ENCODE data around the gene LMX1A. TPM values are rescaled to one million over a fixed set of nuclear protein-coding genes. Genes with fewer than 3 reads are reported as not detected.

The LMX1A gene
- total and polyA plus RNA-seq, 2 of the 13 experiments (the other 11 are each of a cell fraction or from before 2014, with no cell fraction given) = 0.07 TPM; not detected in 1

GRCh38 chr1:165253818-165254254 is 102.7 kb downstream of the LMX1A start (continued):
- TF ChIP-seq, protein P1, sequence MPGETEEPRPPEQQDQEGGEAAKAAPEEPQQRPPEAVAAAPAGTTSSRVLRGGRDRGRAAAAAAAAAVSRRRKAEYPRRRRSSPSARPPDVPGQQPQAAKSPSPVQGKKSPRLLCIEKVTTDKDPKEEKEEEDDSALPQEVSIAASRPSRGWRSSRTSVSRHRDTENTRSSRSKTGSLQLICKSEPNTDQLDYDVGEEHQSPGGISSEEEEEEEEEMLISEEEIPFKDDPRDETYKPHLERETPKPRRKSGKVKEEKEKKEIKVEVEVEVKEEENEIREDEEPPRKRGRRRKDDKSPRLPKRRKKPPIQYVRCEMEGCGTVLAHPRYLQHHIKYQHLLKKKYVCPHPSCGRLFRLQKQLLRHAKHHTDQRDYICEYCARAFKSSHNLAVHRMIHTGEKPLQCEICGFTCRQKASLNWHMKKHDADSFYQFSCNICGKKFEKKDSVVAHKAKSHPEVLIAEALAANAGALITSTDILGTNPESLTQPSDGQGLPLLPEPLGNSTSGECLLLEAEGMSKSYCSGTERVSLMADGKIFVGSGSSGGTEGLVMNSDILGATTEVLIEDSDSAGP (CRISPR knock-in tag; IDR thresholded peaks at IDR 0.05; ENCODE audit: borderline replicate concordance) = no peak
- no peak for TF ChIP-seq MBNL3 (CRISPR knock-in tag; conservative IDR thresholded peaks at IDR 0.05)
- TF ChIP-seq ZNF44 (CRISPR knock-in tag; IDR thresholded peaks at IDR 0.05) = no peak
- no peak for TF ChIP-seq PBX3 (CRISPR knock-in tag; IDR thresholded peaks at IDR 0.05; ENCODE audit: borderline replicate concordance)
- no peak for TF ChIP-seq NFKB2 (CRISPR knock-in tag; IDR thresholded peaks at IDR 0.05; ENCODE audit: borderline replicate concordance)
- TF ChIP-seq, protein P2, sequence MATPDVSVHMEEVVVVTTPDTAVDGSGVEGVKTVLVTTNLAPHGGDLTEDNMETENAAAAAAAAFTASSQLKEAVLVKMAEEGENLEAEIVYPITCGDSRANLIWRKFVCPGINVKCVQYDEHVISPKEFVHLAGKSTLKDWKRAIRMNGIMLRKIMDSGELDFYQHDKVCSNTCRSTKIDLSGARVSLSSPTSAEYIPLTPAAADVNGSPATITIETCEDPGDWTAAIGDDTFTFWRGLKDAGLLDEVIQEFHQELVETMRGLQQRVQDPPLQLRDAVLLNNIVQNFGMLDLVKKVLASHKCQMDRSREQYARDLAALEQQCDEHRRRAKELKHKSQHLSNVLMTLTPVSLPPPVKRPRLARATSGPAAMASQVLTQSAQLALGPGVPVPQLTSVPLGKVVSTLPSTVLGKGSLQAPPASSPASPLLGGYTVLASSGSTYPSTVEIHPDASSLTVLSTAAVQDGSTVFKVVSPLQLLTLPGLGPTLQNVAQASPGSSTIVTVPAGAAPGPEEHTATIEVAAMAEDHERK (CRISPR knock-in tag; IDR thresholded peaks at IDR 0.05; ENCODE audit: low read depth) = no peak
- TF ChIP-seq, protein P3, sequence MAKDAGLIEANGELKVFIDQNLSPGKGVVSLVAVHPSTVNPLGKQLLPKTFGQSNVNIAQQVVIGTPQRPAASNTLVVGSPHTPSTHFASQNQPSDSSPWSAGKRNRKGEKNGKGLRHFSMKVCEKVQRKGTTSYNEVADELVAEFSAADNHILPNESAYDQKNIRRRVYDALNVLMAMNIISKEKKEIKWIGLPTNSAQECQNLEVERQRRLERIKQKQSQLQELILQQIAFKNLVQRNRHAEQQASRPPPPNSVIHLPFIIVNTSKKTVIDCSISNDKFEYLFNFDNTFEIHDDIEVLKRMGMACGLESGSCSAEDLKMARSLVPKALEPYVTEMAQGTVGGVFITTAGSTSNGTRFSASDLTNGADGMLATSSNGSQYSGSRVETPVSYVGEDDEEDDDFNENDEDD (CRISPR knock-in tag; IDR thresholded peaks at IDR 0.05; ENCODE audit: borderline replicate concordance) = peak; percentile 8; the same call in 1 of the 2 replicates
- TF ChIP-seq SAP130 (CRISPR knock-in tag; IDR thresholded peaks at IDR 0.05; ENCODE audit: low read depth) = no peak
- TF ChIP-seq ZNF282 (IDR thresholded peaks at IDR 0.05; ENCODE audit: partially characterized antibody) = no peak
- no peak for TF ChIP-seq KAT7 (CRISPR knock-in tag; IDR thresholded peaks at IDR 0.05; ENCODE audit: borderline replicate concordance)
- TF ChIP-seq HOXA5 (CRISPR knock-in tag; IDR thresholded peaks at IDR 0.05) = no peak
- no peak for TF ChIP-seq KLF11 (CRISPR knock-in tag; IDR thresholded peaks at IDR 0.05)
- no peak for TF ChIP-seq NFE2L2 (IDR thresholded peaks at IDR 0.05; ENCODE audit: low read length)
- TF ChIP-seq SMAD3 (CRISPR knock-in tag; IDR thresholded peaks at IDR 0.05) = no peak; the same call in 1 of the 2 replicates
- no peak for TF ChIP-seq ETV6 (CRISPR knock-in tag; conservative IDR thresholded peaks at IDR 0.05)
- no peak for TF ChIP-seq ZNF720 (CRISPR knock-in tag; IDR thresholded peaks at IDR 0.05)
- no peak for TF ChIP-seq SPEN (CRISPR knock-in tag; IDR thresholded peaks at IDR 0.05; ENCODE audit: low read depth)
- TF ChIP-seq, protein P4, sequence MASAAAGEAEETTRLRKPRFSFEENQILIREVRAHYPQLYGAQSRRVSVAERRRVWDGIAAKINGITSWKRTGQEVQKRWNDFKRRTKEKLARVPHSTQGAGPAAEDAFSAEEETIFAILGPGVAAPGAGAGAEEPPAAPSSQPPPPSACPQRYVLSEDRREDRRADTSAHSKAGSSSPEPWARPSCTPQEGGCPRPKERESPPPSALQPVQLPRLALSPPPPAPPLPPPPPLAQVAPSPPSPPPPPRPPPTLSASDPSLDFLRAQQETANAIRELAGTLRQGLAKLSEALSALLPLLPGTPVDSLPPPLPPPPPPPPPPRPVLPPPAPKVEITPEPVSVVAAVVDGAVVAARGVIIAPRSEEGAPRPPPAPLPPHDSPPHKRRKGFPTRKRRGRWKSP (CRISPR knock-in tag; IDR thresholded peaks at IDR 0.05) = no peak
- no peak for TF ChIP-seq ZNF468 (CRISPR knock-in tag; IDR thresholded peaks at IDR 0.05)
- TF ChIP-seq HNRNPLL (IDR thresholded peaks at IDR 0.05; ENCODE audit: low read depth, low read length, poor library complexity, severe bottlenecking) = no peak
- TF ChIP-seq IRX3 (CRISPR knock-in tag; IDR thresholded peaks at IDR 0.05; ENCODE audit: borderline replicate concordance, low read depth) = no peak
